ENCODE measurements around the gene LGMN. TPM values are rescaled to one million over a fixed set of nuclear protein-coding genes. Genes with fewer than 3 reads are reported as not detected.

Gene LGMN
- total RNA-seq, 1 experiment from 2014 or later: 33.7 TPM

DNA sequence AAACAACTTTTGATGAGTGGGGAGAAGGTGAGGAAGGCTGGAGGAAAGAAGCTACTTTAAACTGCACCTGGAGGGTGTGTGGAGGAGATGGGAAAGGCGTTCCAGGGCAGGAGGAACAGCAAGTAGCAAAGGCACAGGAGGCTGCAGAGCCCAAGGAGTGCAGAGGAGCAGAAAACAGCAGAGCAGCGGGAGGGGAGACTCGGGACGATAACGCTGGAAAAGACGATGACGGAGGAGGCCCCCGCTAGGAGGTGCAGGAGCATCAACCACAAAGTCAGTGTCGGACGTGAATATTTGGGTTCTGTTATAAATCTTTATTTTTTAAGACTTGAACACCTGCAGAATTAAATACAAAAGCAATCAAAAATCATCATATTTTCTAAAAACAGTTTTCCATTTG, 44.9 kb downstream of the LGMN start:
- Histone ChIP-seq H3K27me3 (no peaks in the 10 kb centered on the region), H3K4me1 (no peaks in the 10 kb centered on the region), H3K27ac (no peak overlapping the region), H3K4me3 (no peak overlapping the region), H3K36me3 (no peaks in the 10 kb centered on the region), H3K9me3 (replicated peaks) (no peaks in the 10 kb centered on the region)
- no peak for DNase-seq

DNA sequence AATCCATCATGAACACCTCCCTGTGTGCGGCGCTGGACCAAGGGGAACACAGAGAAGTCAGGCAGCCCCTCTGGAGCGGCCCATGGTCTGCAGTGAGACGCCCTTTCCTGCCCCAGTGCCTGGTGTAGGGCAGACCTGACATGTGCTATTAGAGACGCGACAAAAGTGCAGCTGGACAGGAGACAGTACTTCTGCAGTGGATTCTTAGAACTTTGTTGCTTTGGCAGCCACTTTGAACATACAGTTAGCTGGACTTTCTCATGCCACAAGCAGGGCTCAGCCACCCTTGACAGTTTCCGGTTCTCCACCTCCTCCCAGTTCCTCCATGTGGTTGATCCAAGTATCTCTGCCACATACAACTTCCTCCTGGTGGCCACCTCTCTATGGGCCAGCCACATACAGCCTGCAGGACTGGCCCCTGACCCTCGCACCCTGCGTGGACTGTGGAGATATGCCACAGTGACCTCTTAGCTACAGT, 45.9 kb downstream of the LGMN start:
- Histone ChIP-seq H3K36me3 (no peaks in the 10 kb centered on the region), H3K27ac (no peak overlapping the region), H3K4me3 (no peak overlapping the region), H3K9me3 (replicated peaks) (no peaks in the 10 kb centered on the region), H3K4me1 (no peaks in the 10 kb centered on the region), H3K27me3 (no peaks in the 10 kb centered on the region)
- no peak for DNase-seq

DNA sequence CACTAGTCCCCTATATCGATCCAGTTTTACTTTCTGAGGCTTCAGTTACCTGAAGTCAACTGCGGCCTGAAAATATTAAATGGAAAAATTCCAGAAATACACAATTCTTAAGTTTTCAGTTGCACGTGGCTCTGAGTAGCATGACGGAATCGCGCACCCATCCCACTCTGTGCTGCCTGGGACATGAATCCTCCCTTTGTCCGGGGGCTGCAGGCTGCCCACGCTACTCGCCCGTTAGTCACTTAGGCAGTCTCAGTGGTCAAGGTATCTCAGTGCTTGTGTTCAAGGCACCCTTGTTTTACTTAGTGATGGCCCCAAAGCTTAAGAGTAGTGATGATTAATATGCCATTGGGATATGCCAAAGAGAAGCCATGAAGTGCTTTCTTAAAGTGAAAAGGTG, 46.6 kb downstream of the LGMN start:
- DNase-seq: no peak
- no peaks in the 10 kb centered on the region for H3K9me3 ChIP-seq (replicated peaks)
- H3K4me1 ChIP-seq: no peaks in the 10 kb centered on the region
- H3K27ac ChIP-seq: no peak overlapping the region
- H3K4me3 ChIP-seq: no peak overlapping the region
- no peaks in the 10 kb centered on the region for H3K27me3 ChIP-seq
- H3K36me3 ChIP-seq: no peaks in the 10 kb centered on the region

DNA sequence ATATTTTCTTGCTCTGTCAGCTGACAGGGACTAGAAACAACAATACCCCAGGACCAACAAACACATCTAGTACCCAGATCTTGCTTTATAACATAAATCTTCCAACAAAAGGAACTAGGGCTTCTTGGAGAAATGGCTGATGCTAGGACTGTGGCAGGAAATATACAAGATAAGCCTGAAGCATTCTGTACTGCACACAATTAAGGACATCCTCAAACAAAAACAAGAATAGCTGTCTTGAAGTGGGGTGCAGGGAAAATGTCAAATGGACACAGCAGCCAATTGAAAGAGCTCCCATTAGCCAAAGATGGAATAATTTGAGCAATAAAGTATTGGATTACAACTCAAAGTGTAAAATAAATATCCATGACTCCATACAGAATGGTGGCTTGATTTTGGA, 50.0 kb downstream of the LGMN start:
- H3K27me3 ChIP-seq: no peaks in the 10 kb centered on the region
- DNase-seq: no peak
- no peaks in the 10 kb centered on the region for H3K4me1 ChIP-seq
- no peak overlapping the region for H3K4me3 ChIP-seq
- H3K9me3 ChIP-seq (replicated peaks): no peaks in the 10 kb centered on the region
- no peaks in the 10 kb centered on the region for H3K36me3 ChIP-seq
- no peak overlapping the region for H3K27ac ChIP-seq

DNA sequence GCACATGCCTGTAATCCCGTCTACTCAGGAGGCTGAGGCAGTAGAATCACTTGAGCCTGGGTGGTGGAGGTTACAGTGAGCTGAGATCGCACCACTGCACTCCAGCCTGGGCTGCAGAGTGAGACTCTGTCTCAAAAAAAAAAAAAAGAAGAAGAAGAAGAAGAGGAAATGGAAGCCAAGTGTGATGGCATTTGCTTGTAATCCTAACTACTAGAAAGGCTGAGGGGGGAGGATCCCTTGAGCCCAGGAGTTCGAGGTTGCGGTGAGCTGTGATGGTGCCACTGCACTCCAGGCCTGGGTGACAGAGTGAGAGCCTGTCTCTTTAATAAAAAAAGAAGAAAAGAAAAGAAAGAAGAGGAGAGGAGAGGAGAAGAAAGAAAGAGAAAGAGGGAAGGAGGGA, 52.1 kb downstream of the LGMN start:
- no peaks in the 10 kb centered on the region for H3K27me3 ChIP-seq
- H3K4me1 ChIP-seq: no peaks in the 10 kb centered on the region
- no peak overlapping the region for H3K4me3 ChIP-seq
- H3K27ac ChIP-seq: no peak overlapping the region
- H3K9me3 ChIP-seq (replicated peaks): no peaks in the 10 kb centered on the region
- H3K36me3 ChIP-seq: no peaks in the 10 kb centered on the region
- DNase-seq: no peak

DNA sequence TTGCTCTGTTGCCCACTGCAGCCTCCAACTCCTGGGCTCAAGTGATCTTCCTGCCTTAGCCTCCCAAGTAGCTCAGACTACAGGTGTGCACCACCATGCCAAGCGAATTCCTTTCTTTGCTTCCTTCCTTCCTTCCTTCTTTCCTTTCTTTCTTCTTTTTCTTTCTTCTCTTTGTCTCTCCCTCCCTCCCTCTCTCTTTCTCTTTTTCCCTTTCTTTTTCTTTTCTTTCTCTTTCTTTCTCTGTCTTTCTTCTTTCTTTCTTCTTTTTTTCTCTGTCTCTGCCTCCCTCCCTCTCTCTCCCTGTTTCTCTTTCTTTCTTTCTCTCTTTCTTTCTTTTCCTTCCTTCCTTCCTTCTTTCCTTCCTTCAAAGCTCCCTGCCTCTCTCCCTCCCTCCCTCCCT, 52.9 kb downstream of the LGMN start:
- Histone ChIP-seq H3K4me3 (no peak overlapping the region), H3K36me3 (no peaks in the 10 kb centered on the region), H3K27ac (no peak overlapping the region), H3K27me3 (no peaks in the 10 kb centered on the region), H3K9me3 (replicated peaks) (no peaks in the 10 kb centered on the region), H3K4me1 (no peaks in the 10 kb centered on the region)
- DNase-seq: no peak

DNA sequence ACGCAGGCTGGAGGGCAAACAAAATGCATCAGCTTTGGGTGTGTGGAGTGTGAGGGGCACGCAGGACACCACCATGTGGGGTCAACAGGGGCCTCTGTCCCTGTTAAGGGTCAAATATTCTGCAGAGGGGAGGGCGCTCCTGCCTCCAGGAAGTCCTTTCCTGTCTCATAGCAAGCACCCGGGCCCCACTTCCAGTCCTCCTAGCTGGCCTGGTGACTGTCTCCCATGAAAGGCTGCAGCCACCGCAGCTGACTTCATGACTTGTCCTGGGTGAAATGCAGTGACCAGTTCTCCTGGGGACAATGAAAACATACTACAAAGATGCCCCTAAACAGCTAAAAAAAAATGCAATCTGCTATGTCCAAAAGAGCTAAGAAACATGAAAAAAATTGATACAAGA, 53.6 kb downstream of the LGMN start:
- Histone ChIP-seq H3K27ac (no peak overlapping the region), H3K9me3 (replicated peaks) (no peaks in the 10 kb centered on the region), H3K36me3 (no peaks in the 10 kb centered on the region), H3K27me3 (no peaks in the 10 kb centered on the region), H3K4me1 (no peaks in the 10 kb centered on the region), H3K4me3 (no peak overlapping the region)
- no peak for DNase-seq

DNA sequence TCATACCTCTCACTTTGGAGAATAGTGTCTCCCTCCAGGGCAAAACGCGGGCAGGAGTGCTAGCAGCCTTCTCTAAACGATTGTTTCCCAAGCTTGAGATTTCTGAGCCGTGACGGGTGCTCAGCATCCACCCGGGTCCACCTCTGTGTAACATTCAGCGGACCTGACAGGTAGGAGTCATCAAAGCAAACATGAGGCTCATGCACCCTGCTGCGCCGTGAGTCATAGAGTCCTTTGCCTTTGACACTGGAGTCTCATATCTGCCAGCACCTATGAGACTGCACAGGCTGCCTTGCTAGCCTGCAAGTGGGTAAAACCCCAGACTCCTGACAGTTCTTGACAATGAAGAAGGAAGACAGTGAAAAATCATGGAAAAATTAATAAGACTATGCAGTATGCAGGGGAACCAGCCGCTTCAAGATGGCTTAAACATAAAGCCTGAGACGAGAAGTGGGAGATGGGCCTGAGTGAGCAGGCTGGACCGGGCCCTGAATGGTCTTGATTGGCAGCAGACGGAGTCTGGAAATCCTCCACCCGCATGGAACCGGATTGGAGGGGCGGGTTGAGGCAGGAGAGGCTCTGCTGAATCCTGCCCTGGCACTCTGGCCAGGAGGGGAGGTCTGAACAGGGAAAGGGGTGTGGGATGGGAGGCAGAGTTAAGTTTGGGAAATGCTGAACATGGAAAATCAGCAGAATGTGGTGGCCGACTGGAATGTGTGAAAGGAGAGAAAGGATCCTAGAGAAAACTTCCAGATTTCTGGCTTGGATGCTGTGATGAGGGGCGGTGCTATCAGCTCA, 54.2 kb downstream of the LGMN start:
- Histone ChIP-seq H3K9me3 (replicated peaks) (no peaks in the 10 kb centered on the region), H3K27me3 (no peaks in the 10 kb centered on the region), H3K4me1 (no peaks in the 10 kb centered on the region), H3K36me3 (no peaks in the 10 kb centered on the region), H3K27ac (no peak overlapping the region), H3K4me3 (no peak overlapping the region)
- DNase-seq: no peak

DNA sequence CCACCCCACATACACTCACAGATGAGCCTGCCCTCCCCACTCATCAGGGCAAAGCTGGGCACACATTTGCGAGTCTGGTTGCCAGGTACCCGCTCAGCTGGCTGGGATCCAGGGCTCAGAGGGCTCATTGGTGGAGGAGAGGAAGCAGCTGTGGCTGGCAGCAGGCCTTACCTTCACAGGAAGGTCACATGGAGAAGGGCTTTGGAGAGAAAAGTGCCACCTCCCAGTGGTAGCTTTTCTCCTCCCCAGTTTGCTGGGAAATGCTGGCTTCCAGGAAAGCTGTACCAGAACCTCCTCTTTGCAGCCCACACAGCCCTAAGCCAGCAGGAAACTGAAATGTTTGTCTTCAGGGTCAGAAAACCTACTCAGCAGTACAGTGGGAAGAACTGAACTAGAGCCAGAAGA, 55.6 kb downstream of the LGMN start:
- Histone ChIP-seq H3K4me3 (no peak overlapping the region), H3K4me1 (no peaks in the 10 kb centered on the region), H3K36me3 (no peaks in the 10 kb centered on the region), H3K27ac (no peak overlapping the region), H3K9me3 (replicated peaks) (no peaks in the 10 kb centered on the region), H3K27me3 (no peaks in the 10 kb centered on the region)
- peak in 1 of 2 experiments; percentile 16 for DNase-seq

DNA sequence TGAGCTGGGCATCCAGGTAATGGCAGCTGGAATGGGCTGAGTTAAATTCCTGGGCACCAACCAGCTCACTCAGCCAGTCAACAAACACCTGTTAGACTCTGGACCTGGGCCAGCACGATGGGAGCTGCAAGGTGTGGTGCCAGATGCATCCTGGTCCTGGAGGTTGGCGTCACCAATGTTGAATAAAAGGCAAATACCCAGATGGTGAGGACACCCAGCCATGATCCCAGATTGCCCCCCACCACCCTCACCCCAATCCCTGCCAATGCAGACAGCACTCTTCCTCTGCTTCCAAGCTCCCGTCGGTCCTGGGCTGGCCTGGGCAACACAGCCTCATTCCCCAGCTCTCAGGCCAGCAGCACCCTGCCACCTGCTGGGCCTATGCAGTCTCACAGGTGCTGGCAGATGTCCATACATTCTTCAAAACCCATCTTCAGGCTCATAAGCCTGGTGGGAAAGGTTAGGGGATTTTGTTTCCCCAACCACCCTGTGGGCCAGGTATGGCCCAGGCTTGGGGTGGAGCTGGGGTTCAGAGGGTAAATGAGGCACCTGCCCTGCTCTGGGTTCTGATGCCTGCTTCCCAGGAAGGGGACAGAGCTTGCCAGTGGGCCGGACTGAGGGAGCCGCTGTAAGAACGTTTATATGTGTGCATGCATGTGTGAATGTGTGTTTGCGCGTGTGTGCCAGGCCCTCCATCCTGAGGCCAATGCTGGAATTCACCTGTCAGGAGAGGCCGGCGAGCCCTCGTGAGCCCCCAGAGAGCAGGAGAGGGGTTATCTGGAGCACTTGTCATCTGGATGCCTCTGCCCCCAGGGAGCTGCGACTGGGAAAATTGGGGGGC, 58.0 kb downstream of the LGMN start:
- no peaks in the 10 kb centered on the region for H3K9me3 ChIP-seq (replicated peaks)

DNA sequence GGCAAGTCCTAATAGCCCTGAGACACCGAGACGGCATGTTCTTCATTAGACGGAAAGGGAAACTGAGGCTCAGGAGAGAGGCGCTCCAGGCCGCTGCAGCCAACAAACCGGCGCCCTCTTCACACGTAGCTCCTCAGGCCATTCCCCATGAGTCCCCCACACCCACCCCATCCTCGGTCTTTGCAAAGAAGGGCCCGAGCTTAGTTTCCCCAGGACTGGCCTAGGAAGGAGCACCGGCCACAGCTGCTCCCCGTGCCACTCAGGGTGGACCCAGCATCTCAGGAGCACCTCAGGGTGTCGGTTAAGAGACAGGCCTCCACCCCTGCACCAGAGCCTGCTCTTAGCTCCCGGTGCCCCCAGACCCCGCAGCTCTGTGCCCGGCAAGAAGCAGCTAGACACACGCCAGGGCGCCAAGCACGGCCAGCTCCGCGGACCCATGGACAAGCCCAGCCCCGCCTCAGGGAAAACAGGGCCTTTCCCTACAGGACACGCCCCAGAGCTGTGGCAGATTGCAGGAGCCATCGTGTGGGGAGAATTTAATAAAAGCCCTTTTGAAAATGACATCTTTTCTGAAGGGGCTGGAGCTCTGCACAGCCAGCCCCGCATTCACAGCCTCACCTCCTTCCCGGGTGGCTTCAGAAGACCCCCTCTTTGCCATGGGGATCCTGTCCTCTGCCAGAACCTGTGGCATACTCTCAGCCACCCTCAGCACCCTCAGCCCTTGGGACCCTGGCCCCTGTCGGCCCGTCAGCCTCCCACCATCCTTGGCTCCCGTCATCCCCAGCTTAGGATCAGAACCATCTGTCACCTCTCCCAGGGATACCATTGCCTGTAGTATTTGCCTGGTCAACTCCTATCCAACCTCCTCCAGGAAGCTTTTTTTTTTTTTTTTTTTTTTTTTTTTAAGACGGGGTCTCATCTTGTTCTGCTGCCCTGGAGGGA, 59.7 kb downstream of the LGMN start:
- H3K27ac ChIP-seq: no peak overlapping the region
- H3K36me3 ChIP-seq: no peaks in the 10 kb centered on the region
- H3K4me3 ChIP-seq: no peak overlapping the region
- H3K4me1 ChIP-seq: no peaks in the 10 kb centered on the region
- no peak for DNase-seq
- no peaks in the 10 kb centered on the region for H3K9me3 ChIP-seq (replicated peaks)
- no peaks in the 10 kb centered on the region for H3K27me3 ChIP-seq

More for the DNA sequence above, 58.0 kb downstream of the LGMN start:
- Histone ChIP-seq H3K4me3 (no peak overlapping the region), H3K4me1 (no peaks in the 10 kb centered on the region), H3K27me3 (no peaks in the 10 kb centered on the region), H3K27ac (no peak overlapping the region), H3K36me3 (no peaks in the 10 kb centered on the region)
- DNase-seq: peak in 1 of 2 experiments; percentile 33

DNA sequence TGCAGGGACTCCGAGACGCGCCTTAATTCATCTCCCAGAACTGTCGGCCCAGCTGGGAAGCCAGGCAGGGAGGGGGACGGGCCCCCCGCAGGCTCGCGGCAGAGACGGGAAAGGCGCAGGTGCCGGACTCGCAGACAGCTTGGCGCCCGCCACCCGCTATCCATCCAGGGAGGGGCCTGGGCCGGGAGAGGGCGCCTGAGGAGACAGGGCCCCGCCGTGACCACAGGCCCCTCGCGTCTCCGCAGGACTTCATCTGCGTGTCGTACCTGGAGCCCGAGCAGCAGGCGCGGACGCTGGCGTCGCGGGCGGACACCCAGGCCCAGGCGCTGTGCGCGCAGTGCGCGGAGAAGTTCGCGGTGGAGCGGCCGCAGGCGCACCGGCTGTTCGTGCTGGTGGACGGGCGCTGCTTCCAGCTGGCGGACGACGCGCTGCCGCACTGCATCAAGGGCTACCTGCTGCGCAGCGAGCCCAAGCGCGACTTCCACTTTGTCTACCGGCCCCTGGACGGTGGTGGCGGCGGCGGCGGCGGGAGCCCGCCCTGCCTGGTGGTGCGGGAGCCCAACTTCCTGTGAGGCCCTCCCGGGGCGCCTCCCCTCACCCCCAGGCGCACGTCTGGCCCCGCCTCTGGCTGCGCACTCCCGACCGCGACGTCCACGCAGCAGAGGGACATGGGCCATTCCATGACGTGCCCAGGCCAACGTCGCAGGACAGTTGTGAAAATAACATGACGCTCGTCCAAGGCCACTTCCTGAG, 60.6 kb downstream of the LGMN start:
- H3K4me1 ChIP-seq: no peaks in the 10 kb centered on the region
- no peaks in the 10 kb centered on the region for H3K36me3 ChIP-seq
- H3K27me3 ChIP-seq: no peaks in the 10 kb centered on the region
- no peak overlapping the region for H3K4me3 ChIP-seq
- H3K9me3 ChIP-seq (replicated peaks): no peaks in the 10 kb centered on the region
- H3K27ac ChIP-seq: no peak overlapping the region
- no peak for DNase-seq

DNA sequence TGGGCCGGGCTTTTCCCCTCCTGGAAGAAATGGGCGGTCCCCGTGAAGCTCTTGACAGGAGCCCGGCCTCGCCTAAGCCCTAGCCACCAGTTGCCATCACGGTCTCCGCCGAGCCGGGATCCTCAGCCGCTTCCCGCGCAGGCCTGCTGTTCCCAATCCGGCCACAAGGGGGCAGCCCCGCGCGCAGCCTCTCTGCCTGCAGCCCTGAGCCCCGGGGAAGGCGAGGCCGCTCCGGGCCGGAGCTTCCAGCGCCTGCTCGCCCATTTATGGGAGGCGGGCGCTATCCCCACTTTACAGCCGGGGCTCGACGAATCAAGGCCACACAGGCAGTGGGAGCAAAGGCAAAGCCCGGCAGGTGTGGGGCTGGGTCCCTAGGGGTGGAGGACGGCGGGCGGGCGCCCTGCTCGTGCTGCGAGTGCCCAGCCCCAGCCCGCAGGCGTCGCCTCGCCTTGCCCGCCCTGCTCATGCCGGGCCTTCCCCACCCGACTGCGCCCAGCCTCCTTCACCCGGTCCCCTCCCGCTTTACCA, 61.5 kb downstream of the LGMN start:
- peak; percentile 51 to 73 for DNase-seq
- H3K4me3 ChIP-seq: no peak overlapping the region

DNA sequence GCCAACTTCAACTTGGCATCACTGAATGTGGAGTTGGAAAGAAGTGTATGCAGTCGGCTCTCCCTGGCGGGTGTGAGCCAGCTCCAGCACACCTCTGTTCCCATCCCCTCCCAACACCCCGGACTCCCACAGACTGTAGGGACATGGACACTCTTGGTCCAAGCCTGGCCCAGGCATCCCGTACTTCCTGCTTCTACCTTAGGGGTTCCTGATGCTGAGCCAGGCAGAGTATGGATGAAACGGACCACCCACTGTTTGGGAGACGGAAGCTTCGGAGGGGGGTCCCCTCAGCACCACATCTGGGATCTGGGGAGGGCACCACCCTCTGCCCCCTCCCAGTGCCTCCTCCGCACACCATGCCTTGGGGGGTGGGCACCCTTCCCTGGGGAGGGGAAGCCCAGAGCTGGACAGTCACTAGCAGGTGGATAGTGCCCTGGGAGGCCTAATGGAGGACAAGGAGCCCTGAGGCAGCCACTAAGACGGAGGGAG, 62.0 kb downstream of the LGMN start:
- no peaks in the 10 kb centered on the region for H3K9me3 ChIP-seq (replicated peaks)
- H3K27me3 ChIP-seq: no peaks in the 10 kb centered on the region
- H3K36me3 ChIP-seq: no peaks in the 10 kb centered on the region
- no peak for DNase-seq
- no peak overlapping the region for H3K27ac ChIP-seq
- no peak overlapping the region for H3K4me3 ChIP-seq
- no peaks in the 10 kb centered on the region for H3K4me1 ChIP-seq

More for the DNA sequence above, 61.5 kb downstream of the LGMN start:
- Histone ChIP-seq H3K27ac (no peak overlapping the region), H3K27me3 (no peaks in the 10 kb centered on the region), H3K36me3 (no peaks in the 10 kb centered on the region), H3K4me1 (no peaks in the 10 kb centered on the region), H3K9me3 (replicated peaks) (no peaks in the 10 kb centered on the region)

Data from SJCRH30 (cell line).